Astrocyte of the cerebellum (primary cell): Measurements from ENCODE around the gene OTOP3.
"Not testable (repeated sequence)": the region's sequence is repeated elsewhere in the genome, so short reads cannot be mapped to it uniquely, and the experiment has no call there.

Source experiments
- DNase-seq: peaks from one replicate; pipeline ENCODE4 v3.0.0-alpha.2; 2011; ENCODE audit warnings: low read depth
- H3K4me3 ChIP-seq: 2 replicates; pipeline ENCODE4 v1.5.1; 2011; ENCODE audit warnings: mild to moderate bottlenecking, low read depth, low read length, moderate library complexity
- in situ Hi-C: cut with HindIII; loops from 2 replicates; pipeline ENCODE4 v1.10.0; 2017; ENCODE audit warnings: low sequenced_read_pairs
- TF ChIP-seq, protein P1 (sequence below): IDR thresholded peaks from 2 replicates; pipeline ENCODE4 v1.5.1; 2012; ENCODE audit warnings: low read length, low read depth, moderate library complexity, mild to moderate bottlenecking; ENCODE audit errors: missing control alignments

The OTOP3 gene

GRCh38 chr17:74904687-74905409 is 30.9 kb upstream of the OTOP3 start:
- no peak overlapping the region for H3K4me3 ChIP-seq
- in situ Hi-C loops: no loop called here
- TF ChIP-seq, protein P1, sequence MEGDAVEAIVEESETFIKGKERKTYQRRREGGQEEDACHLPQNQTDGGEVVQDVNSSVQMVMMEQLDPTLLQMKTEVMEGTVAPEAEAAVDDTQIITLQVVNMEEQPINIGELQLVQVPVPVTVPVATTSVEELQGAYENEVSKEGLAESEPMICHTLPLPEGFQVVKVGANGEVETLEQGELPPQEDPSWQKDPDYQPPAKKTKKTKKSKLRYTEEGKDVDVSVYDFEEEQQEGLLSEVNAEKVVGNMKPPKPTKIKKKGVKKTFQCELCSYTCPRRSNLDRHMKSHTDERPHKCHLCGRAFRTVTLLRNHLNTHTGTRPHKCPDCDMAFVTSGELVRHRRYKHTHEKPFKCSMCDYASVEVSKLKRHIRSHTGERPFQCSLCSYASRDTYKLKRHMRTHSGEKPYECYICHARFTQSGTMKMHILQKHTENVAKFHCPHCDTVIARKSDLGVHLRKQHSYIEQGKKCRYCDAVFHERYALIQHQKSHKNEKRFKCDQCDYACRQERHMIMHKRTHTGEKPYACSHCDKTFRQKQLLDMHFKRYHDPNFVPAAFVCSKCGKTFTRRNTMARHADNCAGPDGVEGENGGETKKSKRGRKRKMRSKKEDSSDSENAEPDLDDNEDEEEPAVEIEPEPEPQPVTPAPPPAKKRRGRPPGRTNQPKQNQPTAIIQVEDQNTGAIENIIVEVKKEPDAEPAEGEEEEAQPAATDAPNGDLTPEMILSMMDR: no peak
- no peak for DNase-seq

GRCh38 chr17:74906214-74906793 is 29.4 kb upstream of the OTOP3 start:
- H3K4me3 ChIP-seq, in situ Hi-C loops, DNase-seq: not testable (repeated sequence)

GRCh38 chr17:74907012-74907411 is 28.7 kb upstream of the OTOP3 start:
- in situ Hi-C loops: no loop called here
- TF ChIP-seq, protein P1: no peak

DNA sequence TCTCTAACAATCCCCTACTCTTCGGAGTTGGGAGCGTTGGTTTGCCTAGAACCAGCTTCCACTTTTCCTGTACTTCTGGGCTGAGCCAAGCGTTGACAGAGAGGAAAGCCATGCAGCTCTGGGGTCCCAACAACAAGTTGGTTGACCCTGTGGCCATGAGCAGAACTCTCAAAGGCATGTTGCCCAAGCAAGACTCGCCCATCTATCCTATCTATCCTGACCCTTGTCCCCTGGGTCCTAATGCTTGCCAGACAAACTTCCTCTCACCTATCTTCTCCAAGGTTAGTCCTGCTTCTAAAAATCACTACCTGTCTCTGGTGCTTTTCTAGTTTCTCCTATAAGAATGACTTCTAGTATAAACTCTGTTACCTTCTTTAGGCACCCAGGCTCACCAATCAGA is 26.6 kb upstream of the OTOP3 start:
- in situ Hi-C loops, H3K4me3 ChIP-seq, DNase-seq: not testable (repeated sequence)

More at GRCh38 chr17:74907012-74907411, 28.7 kb upstream of the OTOP3 start:
- no peak for DNase-seq
- H3K4me3 ChIP-seq: no peak overlapping the region

DNA sequence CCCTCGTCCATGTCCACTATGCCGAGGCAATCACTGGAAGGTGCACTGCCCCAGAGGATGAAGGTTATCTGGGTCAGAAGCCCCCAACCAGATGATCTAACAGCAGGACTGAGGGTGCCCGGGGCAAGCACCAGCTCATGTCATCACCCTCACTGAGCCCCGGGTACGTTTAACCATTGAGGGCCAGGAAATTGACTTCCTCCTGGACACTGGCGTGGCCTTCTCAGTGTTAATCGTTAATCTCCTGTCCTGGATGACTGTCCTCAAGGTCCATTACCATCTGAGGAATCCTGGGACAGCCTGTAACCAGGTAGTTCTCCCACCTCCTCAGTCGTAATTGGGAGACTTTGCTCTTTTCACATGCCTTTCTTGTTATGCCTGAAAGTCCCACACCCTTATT is 24.3 kb upstream of the OTOP3 start:
- in situ Hi-C loops, H3K4me3 ChIP-seq, DNase-seq: not testable (repeated sequence)

GRCh38 chr17:74916136-74916850 is 19.4 kb upstream of the OTOP3 start:
- TF ChIP-seq, protein P1: no peak
- DNase-seq: no peak
- no peak overlapping the region for H3K4me3 ChIP-seq
- in situ Hi-C loops: no loop called here

DNA sequence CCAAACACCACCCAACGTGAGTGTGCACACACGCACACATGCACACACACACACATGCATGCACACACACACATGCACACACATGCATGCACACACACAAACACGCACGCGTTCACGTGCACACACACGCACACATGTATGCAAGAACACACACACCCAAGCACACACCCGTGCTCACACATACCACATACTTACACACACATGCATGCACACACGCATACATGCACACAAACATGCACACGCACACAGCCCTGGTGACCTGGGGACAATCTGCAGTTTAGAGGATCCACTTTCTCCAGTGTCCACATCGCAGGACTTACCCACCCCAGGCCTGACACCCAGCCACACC is 18.9 kb upstream of the OTOP3 start:
- DNase-seq: no peak
- no peak overlapping the region for H3K4me3 ChIP-seq
- TF ChIP-seq, protein P1: no peak
- in situ Hi-C loops: no loop called here

- no peak overlapping the region for H3K4me3 ChIP-seq
- TF ChIP-seq, protein P1: no peak
- in situ Hi-C loops: no loop called here
- DNase-seq: no peak
These were observed 18.3 kb upstream of the OTOP3 start for GRCh38 chr17:74917430-74917829.
